Activated CD8-positive, alpha-beta T cell treated with anti-CD3 and anti-CD28 coated beads, Interleukin-2, amount 10 ng/mL, durations not matched to agents 7 days and 5 days (primary cell): Measurements from ENCODE around the gene LRRC42. TPM values are rescaled to one million over a fixed set of nuclear protein-coding genes. Genes with fewer than 3 reads are reported as not detected.
"Not testable (repeated sequence)": the region's sequence is repeated elsewhere in the genome, so short reads cannot be mapped to it uniquely, and the experiment has no call there.

Experiments used
- ATAC-seq: fragments of 150-1000 bp; cut with Tn5 transposase; one replicate; pipeline ENCODE4 v1.10.0; 2021; ENCODE audit warnings: moderate library complexity
- CTCF ChIA-PET: fragments of 350-600 bp; sonication (Branson Sonifier 250); formaldehyde crosslinking; loops from one replicate; lab custom pipeline; 2021; ENCODE audit warnings: antibody characterized with exemption; lab: Charles Lee
- POLR2A ChIA-PET: fragments of 350-600 bp; sonication (Branson Sonifier 250); formaldehyde crosslinking; loops from one replicate; lab custom pipeline; 2021; ENCODE audit warnings: antibody characterized with exemption; lab: Charles Lee
- DNase-seq: peaks from one replicate; pipeline ENCODE4 v3.0.0-alpha.2; 2020
- H3K27ac Mint-ChIP-seq: one replicate; pipeline ENCODE4 v1.8.0; 2021; ENCODE audit warnings: mild to moderate bottlenecking, mixed read lengths
- H3K27me3 Mint-ChIP-seq: one replicate; pipeline ENCODE4 v1.8.0; 2021; ENCODE audit warnings: low read depth, mixed read lengths
- H3K36me3 Mint-ChIP-seq: one replicate; pipeline ENCODE4 v1.8.0; 2021; ENCODE audit warnings: low read depth, mixed read lengths
- H3K4me1 Mint-ChIP-seq: one replicate; pipeline ENCODE4 v1.8.0; 2021; ENCODE audit warnings: low read depth, mixed read lengths
- H3K4me3 Mint-ChIP-seq: one replicate; pipeline ENCODE4 v1.8.0; 2021; ENCODE audit warnings: mild to moderate bottlenecking, mixed read lengths
- H3K9me3 Mint-ChIP-seq: one replicate; pipeline ENCODE4 v1.8.0; 2022; ENCODE audit warnings: mixed read lengths; ENCODE audit not compliant: insufficient read depth
- total RNA-seq, 2 experiments: library from RNA; stranded (reverse); gene quantifications; one replicate each; pipeline ENCODE4 v1.2.3, GENCODE V29; 2021

The LRRC42 gene
- total RNA-seq, 2 experiments from 2014 or later, result 26.3 to 26.8 TPM

GRCh38 chr1:53969323-53969722 is 23.2 kb downstream of the LRRC42 start:
- DNase-seq, H3K4me1 Mint-ChIP-seq, H3K4me3 Mint-ChIP-seq, ATAC-seq, POLR2A ChIA-PET, H3K27me3 Mint-ChIP-seq, H3K27ac Mint-ChIP-seq, H3K9me3 Mint-ChIP-seq: not testable (repeated sequence)
- CTCF ChIA-PET, result interaction anchor here (1.0 to 1.3 kb wide), 2 partner anchors 7 to 109 kb away, joined by 3 to 4 read pairs; no protein-coding TSS in a partner anchor
- H3K36me3 Mint-ChIP-seq, result peaks cover 35% of the 10 kb centered on the region

- H3K27ac Mint-ChIP-seq, result no peak overlapping the region
- no peaks in the 10 kb centered on the region for H3K27me3 Mint-ChIP-seq
- H3K4me1 Mint-ChIP-seq, result peaks cover 6% of the 10 kb centered on the region
- peaks cover 25% of the 10 kb centered on the region for H3K36me3 Mint-ChIP-seq
- no peak overlapping the region for H3K4me3 Mint-ChIP-seq
- POLR2A ChIA-PET, result no interaction called here
- CTCF ChIA-PET, result interaction anchor here (0.7 to 2.8 kb wide), 2 partner anchors 112 to 143 kb away, joined by 3 to 16 read pairs; no protein-coding TSS in a partner anchor
- ATAC-seq (no peak), DNase-seq (no peak)
- no peaks in the 10 kb centered on the region for H3K9me3 Mint-ChIP-seq
Measured at GRCh38 chr1:53971718-53972117, 25.6 kb downstream of the LRRC42 start.

- ChIA-PET CTCF (interaction anchor here (1.5 to 1.6 kb wide), 2 partner anchors 16 to 115 kb away, joined by 4 read pairs; no protein-coding TSS in a partner anchor), POLR2A (no interaction called here)
- Mint-ChIP-seq H3K9me3 (no peaks in the 10 kb centered on the region), H3K4me1 (peaks cover 6% of the 10 kb centered on the region), H3K27me3 (no peaks in the 10 kb centered on the region), H3K4me3 (no peak overlapping the region), H3K27ac (no peak overlapping the region), H3K36me3 (peaks cover 6% of the 10 kb centered on the region)
- no peak for DNase-seq
- ATAC-seq, result no peak
Measured at GRCh38 chr1:53975861-53976260, 29.7 kb downstream of the LRRC42 start.

- no peak overlapping the region for H3K27ac Mint-ChIP-seq
- DNase-seq (no peak), ATAC-seq (no peak)
- CTCF ChIA-PET, result interaction anchor here (1.2 kb wide), 1 partner anchor 21 kb away, joined by 5 read pairs; no protein-coding TSS in a partner anchor
- H3K9me3 Mint-ChIP-seq, result no peaks in the 10 kb centered on the region
- POLR2A ChIA-PET, result no interaction called here
- H3K36me3 Mint-ChIP-seq, result no peaks in the 10 kb centered on the region
- H3K4me1 Mint-ChIP-seq, result peaks cover 6% of the 10 kb centered on the region
- no peaks in the 10 kb centered on the region for H3K27me3 Mint-ChIP-seq
- no peak overlapping the region for H3K4me3 Mint-ChIP-seq
Measured at GRCh38 chr1:53979712-53980450, 33.7 kb downstream of the LRRC42 start.

- no peaks in the 10 kb centered on the region for H3K9me3 Mint-ChIP-seq
- no peaks in the 10 kb centered on the region for H3K36me3 Mint-ChIP-seq
- ChIA-PET CTCF (no interaction called here), POLR2A (no interaction called here)
- DNase-seq, result no peak
- no peak overlapping the region for H3K27ac Mint-ChIP-seq
- H3K4me3 Mint-ChIP-seq, result no peak overlapping the region
- H3K27me3 Mint-ChIP-seq, result no peaks in the 10 kb centered on the region
- peaks cover 5% of the 10 kb centered on the region for H3K4me1 Mint-ChIP-seq
- ATAC-seq, result no peak
Measured at GRCh38 chr1:53981220-53981619, 35.1 kb downstream of the LRRC42 start.

GRCh38 chr1:53982034-53982762 is 36.0 kb downstream of the LRRC42 start:
- DNase-seq (no peak), ATAC-seq (no peak)
- Mint-ChIP-seq H3K9me3 (no peaks in the 10 kb centered on the region), H3K4me3 (no peak overlapping the region), H3K27me3 (no peaks in the 10 kb centered on the region), H3K27ac (no peak overlapping the region), H3K36me3 (no peaks in the 10 kb centered on the region), H3K4me1 (no peaks in the 10 kb centered on the region)
- CTCF ChIA-PET, result interaction anchor here (1.3 kb wide), 1 partner anchor 23 kb away, joined by 3 read pairs; no protein-coding TSS in a partner anchor
- POLR2A ChIA-PET, result no interaction called here

GRCh38 chr1:53982763-53983104 is 36.6 kb downstream of the LRRC42 start:
- Mint-ChIP-seq H3K9me3 (no peaks in the 10 kb centered on the region), H3K4me1 (no peaks in the 10 kb centered on the region), H3K4me3 (no peak overlapping the region), H3K27me3 (no peaks in the 10 kb centered on the region), H3K27ac (no peak overlapping the region), H3K36me3 (no peaks in the 10 kb centered on the region)
- POLR2A ChIA-PET, result no interaction called here
- CTCF ChIA-PET, result interaction anchor here (1.3 kb wide), 1 partner anchor 23 kb away, joined by 3 read pairs; no protein-coding TSS in a partner anchor
- DNase-seq (no peak), ATAC-seq (no peak)

GRCh38 chr1:53984726-53985125 is 38.6 kb downstream of the LRRC42 start:
- no peak overlapping the region for H3K4me3 Mint-ChIP-seq
- DNase-seq (no peak), ATAC-seq (no peak)
- no peaks in the 10 kb centered on the region for H3K36me3 Mint-ChIP-seq
- no peaks in the 10 kb centered on the region for H3K9me3 Mint-ChIP-seq
- ChIA-PET CTCF (no interaction called here), POLR2A (no interaction called here)
- peaks cover 5% of the 10 kb centered on the region for H3K27me3 Mint-ChIP-seq
- H3K27ac Mint-ChIP-seq, result no peak overlapping the region
- no peaks in the 10 kb centered on the region for H3K4me1 Mint-ChIP-seq

GRCh38 chr1:53986458-53986857 is 40.3 kb downstream of the LRRC42 start:
- POLR2A ChIA-PET, result no interaction called here
- no peak for DNase-seq
- Mint-ChIP-seq H3K27ac (no peak overlapping the region), H3K27me3 (peaks cover 5% of the 10 kb centered on the region), H3K4me1 (no peaks in the 10 kb centered on the region), H3K36me3 (no peaks in the 10 kb centered on the region), H3K9me3 (no peaks in the 10 kb centered on the region), H3K4me3 (no peak overlapping the region)
- ATAC-seq, result no peak
- CTCF ChIA-PET, result no interaction called here

GRCh38 chr1:53987880-53988279 is 41.7 kb downstream of the LRRC42 start:
- DNase-seq (no peak), ATAC-seq (no peak)
- H3K9me3 Mint-ChIP-seq, result no peaks in the 10 kb centered on the region
- no peaks in the 10 kb centered on the region for H3K36me3 Mint-ChIP-seq
- H3K27ac Mint-ChIP-seq, result no peak overlapping the region
- H3K4me3 Mint-ChIP-seq, result no peak overlapping the region
- ChIA-PET POLR2A (no interaction called here), CTCF (no interaction called here)
- no peaks in the 10 kb centered on the region for H3K4me1 Mint-ChIP-seq
- peaks cover 5% of the 10 kb centered on the region for H3K27me3 Mint-ChIP-seq

GRCh38 chr1:53992085-53992874 is 46.1 kb downstream of the LRRC42 start:
- Mint-ChIP-seq H3K36me3 (no peaks in the 10 kb centered on the region), H3K9me3 (no peaks in the 10 kb centered on the region), H3K4me3 (no peak overlapping the region), H3K27me3 (peaks cover 5% of the 10 kb centered on the region), H3K27ac (no peak overlapping the region), H3K4me1 (no peaks in the 10 kb centered on the region)
- DNase-seq, result no peak
- ChIA-PET CTCF (interaction anchor here (1.1 to 1.5 kb wide), 2 partner anchors 87 to 132 kb away, joined by 3 to 4 read pairs; no protein-coding TSS in a partner anchor), POLR2A (no interaction called here)
- ATAC-seq, result no peak
